Upper lobe of left lung (tissue), 4 donors: ENCODE measurements around the gene BAIAP2L1.

Experiments
- EP300 ChIP-seq, 4 donors: sonication (generic); formaldehyde crosslinking; IDR thresholded peaks; one replicate each; pipeline ENCODE4 v1.5.1; 2017; ENCODE audit warnings: antibody characterized with exemption in 4 of 4, control low read depth in 2 of 4
- POLR2A ChIP-seq, 4 donors: fragments of 450-650 bp; IDR thresholded peaks; one replicate each; pipeline ENCODE4 v1.5.1; 2016 to 2017; ENCODE audit warnings: antibody characterized with exemption in 4 of 4, mild to moderate bottlenecking in 2 of 4
- TF ChIP-seq, protein P1 (sequence below), 6 experiments: fragments of 450-650 bp in 4 of 6; fragments of 200-600 bp in 2 of 6; sonication (generic) in 2 of 6; IDR thresholded peaks; one replicate each; pipeline ENCODE4 v1.5.1; 2016 to 2019; ENCODE audit warnings: antibody characterized with exemption in 6 of 6

DNA sequence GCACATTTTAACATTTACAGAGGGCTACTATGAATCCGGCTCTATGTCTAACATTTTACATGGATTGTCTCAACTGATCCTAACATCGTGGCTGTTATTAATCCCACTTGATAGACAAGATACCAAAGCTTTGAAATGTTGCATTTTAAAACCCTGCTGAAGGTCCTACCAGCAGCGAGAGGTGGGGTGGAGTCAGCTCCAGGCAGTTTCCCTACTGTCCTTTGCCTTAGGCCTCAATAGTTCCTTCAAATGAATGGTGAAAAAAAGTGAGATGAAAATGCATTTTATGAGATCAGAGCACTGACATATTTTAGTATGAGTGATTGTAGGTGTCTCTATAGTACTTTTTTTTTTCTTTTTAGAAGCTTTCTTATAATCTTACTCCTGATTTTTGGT lies 26.6 kb downstream of the BAIAP2L1 start:
- TF ChIP-seq POLR2A (IDR thresholded peaks at IDR 0.05) (no peak), EP300 (IDR thresholded peaks at IDR 0.05) (no peak)
- TF ChIP-seq, protein P1, sequence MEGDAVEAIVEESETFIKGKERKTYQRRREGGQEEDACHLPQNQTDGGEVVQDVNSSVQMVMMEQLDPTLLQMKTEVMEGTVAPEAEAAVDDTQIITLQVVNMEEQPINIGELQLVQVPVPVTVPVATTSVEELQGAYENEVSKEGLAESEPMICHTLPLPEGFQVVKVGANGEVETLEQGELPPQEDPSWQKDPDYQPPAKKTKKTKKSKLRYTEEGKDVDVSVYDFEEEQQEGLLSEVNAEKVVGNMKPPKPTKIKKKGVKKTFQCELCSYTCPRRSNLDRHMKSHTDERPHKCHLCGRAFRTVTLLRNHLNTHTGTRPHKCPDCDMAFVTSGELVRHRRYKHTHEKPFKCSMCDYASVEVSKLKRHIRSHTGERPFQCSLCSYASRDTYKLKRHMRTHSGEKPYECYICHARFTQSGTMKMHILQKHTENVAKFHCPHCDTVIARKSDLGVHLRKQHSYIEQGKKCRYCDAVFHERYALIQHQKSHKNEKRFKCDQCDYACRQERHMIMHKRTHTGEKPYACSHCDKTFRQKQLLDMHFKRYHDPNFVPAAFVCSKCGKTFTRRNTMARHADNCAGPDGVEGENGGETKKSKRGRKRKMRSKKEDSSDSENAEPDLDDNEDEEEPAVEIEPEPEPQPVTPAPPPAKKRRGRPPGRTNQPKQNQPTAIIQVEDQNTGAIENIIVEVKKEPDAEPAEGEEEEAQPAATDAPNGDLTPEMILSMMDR (IDR thresholded peaks at IDR 0.05): no peak
